Measurements from ENCODE around the gene ZKSCAN4. TPM values are rescaled to one million over a fixed set of nuclear protein-coding genes. Genes with fewer than 3 reads are reported as not detected.

The ZKSCAN4 gene
- polyA plus RNA-seq, 1 donor (not counting 4 experiments of a cell fraction or from before 2014, with no cell fraction given) = 3.5 TPM

DNA sequence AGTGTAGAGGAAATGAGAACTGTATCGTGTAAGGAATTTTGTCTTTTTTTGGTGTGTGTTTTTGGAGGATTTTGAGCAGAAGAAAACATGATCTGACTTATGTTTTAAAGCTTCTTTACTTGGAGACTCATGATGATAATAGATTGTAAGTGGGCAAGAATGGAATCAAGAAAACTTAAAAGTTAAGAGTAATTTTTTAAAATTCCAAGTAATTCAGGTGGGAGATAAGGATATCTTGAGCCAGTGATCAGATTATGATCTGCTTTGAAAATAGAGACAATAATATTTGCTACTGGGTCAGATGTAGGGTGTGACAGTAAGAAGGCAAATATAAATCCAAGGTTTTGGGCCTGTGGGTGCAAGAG is 15.6 kb upstream of the ZKSCAN4 start:
- H3K27ac ChIP-seq (ENCODE audit: control insufficient read depth, insufficient read depth, low read length) = peak overlapping the region; percentile 72
- peak overlapping the region; percentile 94 for H2AFZ ChIP-seq (ENCODE audit: control insufficient read depth, low read length)
- no peak for TF ChIP-seq CTCF (optimal IDR thresholded peaks at IDR 0.05 in 1 of 3, IDR thresholded peaks at IDR 0.05 in 1 of 3, conservative IDR thresholded peaks at IDR 0.05 in 1 of 3; ENCODE audit: extremely low read depth in 1 of 3, insufficient read depth in 2 of 3, low read length in 3 of 3)
- no peak for TF ChIP-seq EZH2 (IDR thresholded peaks at IDR 0.05; ENCODE audit: low read length)
- dilution Hi-C loops (cut with MboI; ENCODE audit: extremely low pct_ligation_motif_present, low sequenced_read_pairs) = no loop called here
- peak overlapping the region; percentile 84 for H3K9ac ChIP-seq (ENCODE audit: control insufficient read depth, extremely low read depth, insufficient read depth, low read length)
- H3K9me3 ChIP-seq (ENCODE audit: control insufficient read depth, low read depth, low read length) = no peaks in the 10 kb centered on the region
- H3K9me1 ChIP-seq (ENCODE audit: control insufficient read depth, extremely low read depth, insufficient read depth, low read length) = no peaks in the 10 kb centered on the region
- FAIRE-seq (no peak), DNase-seq (ENCODE audit: low read depth, low spot score) (no peak)
- peaks cover 9% of the 10 kb centered on the region for H3K4me1 ChIP-seq (ENCODE audit: control insufficient read depth, extremely low read depth, insufficient read depth, low read length)
- H4K20me1 ChIP-seq (ENCODE audit: control insufficient read depth, extremely low read depth, insufficient read depth, low read length) = no peaks in the 10 kb centered on the region
- H3K4me3 ChIP-seq (ENCODE audit: control insufficient read depth in 2 of 3, extremely low read depth in 1 of 3, insufficient read depth in 2 of 3, low read depth in 1 of 3, low read length in 3 of 3) = peak overlapping the region; percentile 71 to 85 (median 84)
- peaks cover 2 to 10% of the 10 kb centered on the region in 2 experiments for H3K36me3 ChIP-seq (ENCODE audit: control insufficient read depth in 2 of 2, extremely low read depth in 1 of 2, insufficient read depth in 2 of 2, low read length in 2 of 2)
- H3K79me2 ChIP-seq (ENCODE audit: control insufficient read depth, insufficient read depth, low read length) = peaks cover 9% of the 10 kb centered on the region
- no peaks in the 10 kb centered on the region for H3K27me3 ChIP-seq (ENCODE audit: control insufficient read depth, extremely low read depth, insufficient read depth, low read length)
- peak overlapping the region; percentile 95 for H3K4me2 ChIP-seq (ENCODE audit: control insufficient read depth, extremely low read depth, insufficient read depth, low read depth, low read length)

DNA sequence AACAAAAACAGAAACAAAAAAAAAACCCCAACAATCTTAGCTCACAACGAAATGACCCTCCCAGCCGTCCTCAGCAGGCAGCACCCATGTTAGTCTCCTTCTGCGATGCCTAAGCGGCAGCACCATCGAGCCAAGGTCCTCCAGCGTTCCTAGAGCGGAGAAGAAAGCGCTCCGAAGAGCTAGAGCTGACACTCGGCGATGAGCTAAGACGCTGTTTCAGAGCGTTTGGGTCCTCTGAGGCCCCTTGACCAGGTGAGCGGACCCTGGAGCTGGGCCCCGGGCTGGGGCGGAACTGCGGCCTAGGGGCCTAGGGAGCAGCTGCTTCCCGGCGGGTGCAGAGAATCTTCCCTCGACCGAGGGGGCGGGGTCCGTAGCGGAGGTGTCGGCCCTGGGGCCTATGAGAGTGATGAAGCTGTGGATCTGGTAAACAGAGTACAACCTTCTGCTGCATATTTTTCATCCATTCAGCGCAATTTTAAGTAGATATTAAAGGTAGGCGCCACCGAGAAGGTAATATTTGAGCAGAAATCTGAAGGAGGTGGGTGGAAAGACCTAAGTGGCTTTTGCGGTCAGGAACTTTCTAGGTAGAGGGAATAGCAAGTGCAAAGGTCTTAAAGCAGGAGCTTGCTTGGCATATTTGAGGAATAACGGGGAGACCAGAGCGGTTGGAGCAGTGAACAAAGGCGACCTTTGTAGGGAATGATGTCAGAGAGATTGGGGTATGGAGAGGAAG is 15.1 kb upstream of the ZKSCAN4 start, which contains the start of gene ZSCAN26:
TSS of gene ZSCAN26 (plus strand) at position 182 of the 733 bp plus-strand sequence. CDS start 4,777 bp downstream, outside the sequence.
- dilution Hi-C loops (cut with MboI; ENCODE audit: extremely low pct_ligation_motif_present, low sequenced_read_pairs) = no loop called here
- H3K36me3 ChIP-seq (ENCODE audit: control insufficient read depth in 2 of 2, extremely low read depth in 1 of 2, insufficient read depth in 2 of 2, low read length in 2 of 2) = peaks cover 2 to 8% of the 10 kb centered on the region in 2 experiments

More for the DNA sequence above, 15.1 kb upstream of the ZKSCAN4 start, which contains the start of gene ZSCAN26:
- Histone ChIP-seq H3K9me3 (ENCODE audit: control insufficient read depth, low read depth, low read length) (no peaks in the 10 kb centered on the region), H3K79me2 (ENCODE audit: control insufficient read depth, insufficient read depth, low read length) (peaks cover 9% of the 10 kb centered on the region), H3K27me3 (ENCODE audit: control insufficient read depth, extremely low read depth, insufficient read depth, low read length) (no peaks in the 10 kb centered on the region), H3K27ac (ENCODE audit: control insufficient read depth, insufficient read depth, low read length) (peak within 1 kb of the TSS; percentile 72), H2AFZ (ENCODE audit: control insufficient read depth, low read length) (peak within 1 kb of the TSS; percentile 94), H3K9me1 (ENCODE audit: control insufficient read depth, extremely low read depth, insufficient read depth, low read length) (no peaks in the 10 kb centered on the region), H3K4me2 (ENCODE audit: control insufficient read depth, extremely low read depth, insufficient read depth, low read depth, low read length) (peak within 1 kb of the TSS; percentile 95), H3K4me1 (ENCODE audit: control insufficient read depth, extremely low read depth, insufficient read depth, low read length) (peaks cover 9% of the 10 kb centered on the region), H3K9ac (ENCODE audit: control insufficient read depth, extremely low read depth, insufficient read depth, low read length) (peak within 1 kb of the TSS; percentile 84), H3K4me3 (ENCODE audit: control insufficient read depth in 2 of 3, extremely low read depth in 1 of 3, insufficient read depth in 2 of 3, low read depth in 1 of 3, low read length in 3 of 3) (peak within 1 kb of the TSS; percentile 71 to 85 (median 84)), H4K20me1 (ENCODE audit: control insufficient read depth, extremely low read depth, insufficient read depth, low read length) (no peaks in the 10 kb centered on the region)
- DNase-seq (ENCODE audit: low read depth, low spot score) (peak; percentile 54), FAIRE-seq (peak; percentile 78)
- TF ChIP-seq EZH2 (IDR thresholded peaks at IDR 0.05; ENCODE audit: low read length) = no peak
- no peak for TF ChIP-seq CTCF (optimal IDR thresholded peaks at IDR 0.05 in 1 of 3, IDR thresholded peaks at IDR 0.05 in 1 of 3, conservative IDR thresholded peaks at IDR 0.05 in 1 of 3; ENCODE audit: extremely low read depth in 1 of 3, insufficient read depth in 2 of 3, low read length in 3 of 3)

Measured in keratinocyte (primary cell).